Panc1 (cell line): Measurements from ENCODE around the gene GDF3. TPM values are rescaled to one million over a fixed set of nuclear protein-coding genes. Genes with fewer than 3 reads are reported as not detected.

Experiments
- ATAC-seq: fragments of 200-7000 bp; cut with Tn5 transposase; 2 replicates; pipeline ENCODE4 v1.9.1; 2020; ENCODE audit warnings: mild to moderate bottlenecking, moderate library complexity
- BruUV-seq: library from RNA; stranded (reverse); fragments of 400-500 nt; replicated peaks from 2 replicates; lab custom pipeline; 2021; lab: Mats Ljungman, UMichigan
- CTCF ChIA-PET: fragments of 300-600 bp; sonication (Branson Sonifier 250); formaldehyde crosslinking; loops from one replicate; lab custom pipeline; 2022; ENCODE audit warnings: antibody characterized with exemption; lab: Charles Lee
- POLR2A ChIA-PET: fragments of 300-600 bp; sonication (Branson Sonifier 250); formaldehyde crosslinking; loops from one replicate; lab custom pipeline; 2022; ENCODE audit warnings: antibody characterized with exemption; lab: Charles Lee
- DNase-seq: peaks from one replicate; pipeline ENCODE4 v3.0.0-alpha.2; 2010; ENCODE audit warnings: low read depth, low spot score
- H3K27ac ChIP-seq: 2 replicates; pipeline ENCODE4 v1.5.1; 2011; ENCODE audit warnings: mild to moderate bottlenecking, low read length, inconsistent platforms
- H3K27me3 ChIP-seq: fragments of 200-500 bp; sonication (Bioruptor generic); 2 replicates; pipeline ENCODE4 v1.6.0; 2014; ENCODE audit warnings: low read length, inconsistent platforms; ENCODE audit not compliant: control insufficient read depth, insufficient read depth
- H3K36me3 ChIP-seq: fragments of 200-500 bp; sonication (Bioruptor generic); 2 replicates; pipeline ENCODE4 v1.5.1; 2014; ENCODE audit warnings: inconsistent platforms, mild to moderate bottlenecking, low read length, moderate library complexity; ENCODE audit not compliant: control insufficient read depth, insufficient read depth
- H3K4me1 ChIP-seq: 2 replicates; pipeline ENCODE4 v1.5.1; 2011; ENCODE audit warnings: inconsistent platforms, mild to moderate bottlenecking, low read length, moderate library complexity; ENCODE audit not compliant: control insufficient read depth, insufficient read depth
- H3K4me3 ChIP-seq, 2 experiments: 2 replicates each; pipeline ENCODE4 v1.5.1; 2011 to 2012; ENCODE audit warnings: low read depth in 2 of 2, low read length in 2 of 2, mild to moderate bottlenecking in 2 of 2, inconsistent platforms in 1 of 2, moderate library complexity in 1 of 2
- H3K9me3 ChIP-seq: fragments of 200-500 bp; sonication (Bioruptor generic); 2 replicates; pipeline ENCODE4 v1.5.1; 2014; ENCODE audit warnings: low read depth, mild to moderate bottlenecking, inconsistent platforms, low read length, moderate library complexity; ENCODE audit not compliant: control insufficient read depth, insufficient read depth
- CTCF ChIP-seq: fragments of 450-650 bp; IDR thresholded peaks from 2 replicates; pipeline ENCODE4 v1.5.1; 2017; ENCODE audit warnings: mild to moderate bottlenecking
- POLR2AphosphoS5 ChIP-seq: IDR thresholded peaks from 2 replicates; pipeline ENCODE4 v1.6.1; 2012; ENCODE audit warnings: mild to moderate bottlenecking, low read depth, low read length, moderate library complexity
- REST ChIP-seq, 2 experiments: IDR thresholded peaks; 2 replicates each; pipeline ENCODE4 v1.6.1; 2011 to 2012; ENCODE audit warnings: low read depth in 2 of 2, control low read depth in 1 of 2, low read length in 1 of 2, mild to moderate bottlenecking in 1 of 2, moderate library complexity in 1 of 2; ENCODE audit not compliant: insufficient read depth in 1 of 2
- SIN3A ChIP-seq: IDR thresholded peaks from 2 replicates; pipeline ENCODE4 v1.6.1; 2012; ENCODE audit warnings: low read depth, mild to moderate bottlenecking, low read length, moderate library complexity, borderline replicate concordance; ENCODE audit not compliant: insufficient read depth
- TCF7L2 ChIP-seq: IDR thresholded peaks from 2 replicates; pipeline ENCODE4 v1.6.1; 2011; ENCODE audit warnings: mild to moderate bottlenecking, low read depth, low read length, inconsistent platforms
- in situ Hi-C: cut with HindIII; loops from 2 replicates; pipeline ENCODE4 v1.10.0; 2016; ENCODE audit warnings: low sequenced_read_pairs, low pct_unique_long_range_greater_than_20kb
- intact Hi-C: fragments of 100-400 bp; cut with micrococcal nuclease; formaldehyde crosslinking; loops from one replicate; pipeline ENCODE4 v1.10.0; 2022; ENCODE audit not compliant: unreplicated experiment
- total RNA-seq: library from RNA; stranded (reverse); gene quantifications from one replicate; pipeline ENCODE4 v1.2.1, GENCODE V29; 2021; ENCODE audit not compliant: unreplicated experiment

The GDF3 gene
- total RNA-seq, 1 experiment from 2014 or later, result not detected

GRCh38 chr12:7668171-7668570 is 27.4 kb downstream of the GDF3 start:
- BruUV-seq, result no TSS peak
- Histone ChIP-seq H3K36me3 (no peaks in the 10 kb centered on the region), H3K4me3 (no peak overlapping the region), H3K9me3 (no peaks in the 10 kb centered on the region), H3K27me3 (no peaks in the 10 kb centered on the region), H3K4me1 (no peaks in the 10 kb centered on the region), H3K27ac (no peak overlapping the region)
- in situ Hi-C loops, result no loop called here
- ATAC-seq (no peak), DNase-seq (no peak)
- intact Hi-C loops, result no loop called here
- ChIA-PET CTCF (interaction anchor here (0.6 kb wide), 1 partner anchor 141 kb away, joined by 3 read pairs; no protein-coding TSS in a partner anchor), POLR2A (no interaction called here)
- TF ChIP-seq REST (IDR thresholded peaks at IDR 0.05; ENCODE audit: insufficient read depth in 1 of 2, low read depth in 2 of 2, low read length in 1 of 2) (no peak), POLR2AphosphoS5 (no peak), SIN3A (no peak), TCF7L2 (no peak), CTCF (no peak)

- TF ChIP-seq SIN3A (no peak), CTCF (peak; percentile 52)
- no peak overlapping the region for H3K4me3 ChIP-seq
- in situ Hi-C loops, result no loop called here
- no peak overlapping the region for H3K27ac ChIP-seq
- BruUV-seq, result no TSS peak
- DNase-seq (no peak), ATAC-seq (no peak)
- no peaks in the 10 kb centered on the region for H3K27me3 ChIP-seq
- no peaks in the 10 kb centered on the region for H3K4me1 ChIP-seq
- CTCF ChIA-PET, result no interaction called here
- intact Hi-C loops, result no loop called here
- H3K36me3 ChIP-seq, result no peaks in the 10 kb centered on the region
- POLR2A ChIA-PET, result no interaction called here
- no peaks in the 10 kb centered on the region for H3K9me3 ChIP-seq
Measured at GRCh38 chr12:7667125-7667524, 28.4 kb downstream of the GDF3 start.
